Ascending aorta (tissue), 2 donors: Measurements from ENCODE around the gene ULK3. TPM values are rescaled to one million over a fixed set of nuclear protein-coding genes. Genes with fewer than 3 reads are reported as not detected.

ENCODE experiments used
- DNase-seq, 2 donors: peaks; one replicate each; pipeline ENCODE4 v3.0.0-alpha.2; 2019; ENCODE audit warnings: low spot score in 2 of 2
- H3K27ac ChIP-seq, 2 donors: fragments of 200-600 bp; sonication (generic); one replicate each; pipeline ENCODE4 v1.5.1; 2016 to 2017; ENCODE audit warnings: mild to moderate bottlenecking in 1 of 2
- H3K27me3 ChIP-seq: fragments of 200-600 bp; sonication (generic); one replicate; pipeline ENCODE4 v1.5.1; 2017
- H3K36me3 ChIP-seq, 2 donors: fragments of 200-600 bp; sonication (generic); one replicate each; pipeline ENCODE4 v1.5.1; 2016
- H3K4me1 ChIP-seq, 2 donors: fragments of 200-600 bp; sonication (generic); one replicate each; pipeline ENCODE4 v1.5.1; 2016 to 2017; ENCODE audit warnings: mild to moderate bottlenecking in 1 of 2
- H3K4me3 ChIP-seq, 2 donors: fragments of 200-600 bp; sonication (generic); one replicate each; pipeline ENCODE4 v1.5.1; 2016 to 2017; ENCODE audit warnings: mild to moderate bottlenecking in 1 of 2
- H3K9me3 ChIP-seq, 2 donors: fragments of 200-600 bp; sonication (generic); one replicate each; pipeline ENCODE4 v1.5.1; 2016
- intact Hi-C: fragments of 100-400 bp; cut with DNase I; formaldehyde crosslinking; loops from one replicate; pipeline ENCODE4 v1.15.1; 2023
- total RNA-seq: library from RNA; depleted of rRNA; stranded (reverse); fragments of >200 nt; gene quantifications from one replicate; pipeline ENCODE4 v1.1.0, GENCODE V29; 2016
- TF ChIP-seq, protein P1 (sequence below), 3 experiments: fragments of 200-600 bp in 2 of 3; fragments of 450-650 bp in 1 of 3; sonication (generic) in 2 of 3; IDR thresholded peaks; one replicate each; pipeline ENCODE4 v1.5.1; 2016 to 2019; ENCODE audit warnings: antibody characterized with exemption in 3 of 3, mild to moderate bottlenecking in 1 of 3, moderate library complexity in 1 of 3

Gene ULK3
- total RNA-seq, 1 donor from 2014 or later = 54.0 TPM

DNA sequence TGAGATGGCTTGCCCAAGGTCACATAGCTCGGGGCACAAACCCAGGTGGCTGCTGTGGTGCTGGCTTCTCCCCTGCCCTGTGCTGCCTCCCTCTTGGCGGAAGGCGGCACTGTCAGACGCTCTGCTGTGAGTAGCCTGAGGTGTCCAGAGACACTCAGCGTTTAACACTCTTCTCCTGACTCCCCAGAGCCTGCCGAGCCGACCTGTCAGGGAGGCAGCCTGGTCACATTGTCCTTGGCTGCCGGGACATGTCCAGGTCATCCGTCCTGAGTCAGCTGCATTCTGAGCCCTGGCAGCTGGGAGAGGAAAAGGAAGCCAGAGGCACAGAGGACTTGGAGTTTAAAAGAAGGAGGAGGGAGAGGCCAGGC, 25.6 kb downstream of the ULK3 start:
- no peaks in the 10 kb centered on the region for H3K9me3 ChIP-seq
- no peak overlapping the region for H3K4me3 ChIP-seq
- no peak for DNase-seq
- H3K27ac ChIP-seq = no peak overlapping the region
- H3K4me1 ChIP-seq = no peaks in the 10 kb centered on the region
- TF ChIP-seq, protein P1, sequence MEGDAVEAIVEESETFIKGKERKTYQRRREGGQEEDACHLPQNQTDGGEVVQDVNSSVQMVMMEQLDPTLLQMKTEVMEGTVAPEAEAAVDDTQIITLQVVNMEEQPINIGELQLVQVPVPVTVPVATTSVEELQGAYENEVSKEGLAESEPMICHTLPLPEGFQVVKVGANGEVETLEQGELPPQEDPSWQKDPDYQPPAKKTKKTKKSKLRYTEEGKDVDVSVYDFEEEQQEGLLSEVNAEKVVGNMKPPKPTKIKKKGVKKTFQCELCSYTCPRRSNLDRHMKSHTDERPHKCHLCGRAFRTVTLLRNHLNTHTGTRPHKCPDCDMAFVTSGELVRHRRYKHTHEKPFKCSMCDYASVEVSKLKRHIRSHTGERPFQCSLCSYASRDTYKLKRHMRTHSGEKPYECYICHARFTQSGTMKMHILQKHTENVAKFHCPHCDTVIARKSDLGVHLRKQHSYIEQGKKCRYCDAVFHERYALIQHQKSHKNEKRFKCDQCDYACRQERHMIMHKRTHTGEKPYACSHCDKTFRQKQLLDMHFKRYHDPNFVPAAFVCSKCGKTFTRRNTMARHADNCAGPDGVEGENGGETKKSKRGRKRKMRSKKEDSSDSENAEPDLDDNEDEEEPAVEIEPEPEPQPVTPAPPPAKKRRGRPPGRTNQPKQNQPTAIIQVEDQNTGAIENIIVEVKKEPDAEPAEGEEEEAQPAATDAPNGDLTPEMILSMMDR (IDR thresholded peaks at IDR 0.05) = no peak
- H3K27me3 ChIP-seq = no peaks in the 10 kb centered on the region
- intact Hi-C loops = no loop called here
- H3K36me3 ChIP-seq = no peaks in the 10 kb centered on the region

DNA sequence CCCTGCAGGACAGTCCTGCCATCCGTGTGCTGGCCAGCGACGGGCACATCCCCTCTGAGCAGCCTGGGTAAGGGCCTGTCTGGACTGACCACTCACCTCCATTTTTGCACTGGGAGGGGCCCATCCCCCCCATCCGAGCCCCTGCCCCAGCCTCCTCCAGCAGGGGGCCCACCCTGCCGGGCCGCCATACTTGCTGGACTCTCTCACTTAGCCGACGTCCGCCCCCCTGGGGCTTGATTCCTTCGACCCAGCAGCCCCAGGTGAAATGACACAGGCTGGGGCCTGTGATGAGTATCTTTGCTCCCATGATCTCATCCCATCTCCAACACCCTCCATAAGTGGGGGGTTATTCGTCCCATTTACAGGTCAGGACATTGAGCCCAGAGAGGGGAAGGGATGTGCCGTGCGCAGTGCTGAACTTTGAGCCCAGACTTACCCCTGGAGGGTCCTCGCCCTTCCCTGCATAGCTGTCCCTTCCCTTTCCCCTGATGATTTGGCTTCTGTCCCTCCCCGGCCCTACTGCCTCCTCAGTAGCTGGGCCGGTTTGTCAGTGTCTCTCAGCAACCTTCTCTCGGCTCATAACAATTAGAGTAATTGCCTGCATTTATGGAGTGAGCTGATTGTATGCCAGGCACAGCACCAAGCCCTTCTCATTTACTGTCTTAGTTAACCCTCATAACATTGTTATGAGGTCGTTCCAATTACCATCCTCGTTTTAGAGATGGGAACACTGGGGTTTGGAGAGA, 26.2 kb downstream of the ULK3 start:
- no peak for DNase-seq
- intact Hi-C loops = no loop called here
- no peaks in the 10 kb centered on the region for H3K9me3 ChIP-seq
- H3K27ac ChIP-seq = no peak overlapping the region
- no peaks in the 10 kb centered on the region for H3K4me1 ChIP-seq
- no peaks in the 10 kb centered on the region for H3K36me3 ChIP-seq
- no peak overlapping the region for H3K4me3 ChIP-seq
- TF ChIP-seq, protein P1 (IDR thresholded peaks at IDR 0.05) = no peak
- H3K27me3 ChIP-seq = no peaks in the 10 kb centered on the region

DNA sequence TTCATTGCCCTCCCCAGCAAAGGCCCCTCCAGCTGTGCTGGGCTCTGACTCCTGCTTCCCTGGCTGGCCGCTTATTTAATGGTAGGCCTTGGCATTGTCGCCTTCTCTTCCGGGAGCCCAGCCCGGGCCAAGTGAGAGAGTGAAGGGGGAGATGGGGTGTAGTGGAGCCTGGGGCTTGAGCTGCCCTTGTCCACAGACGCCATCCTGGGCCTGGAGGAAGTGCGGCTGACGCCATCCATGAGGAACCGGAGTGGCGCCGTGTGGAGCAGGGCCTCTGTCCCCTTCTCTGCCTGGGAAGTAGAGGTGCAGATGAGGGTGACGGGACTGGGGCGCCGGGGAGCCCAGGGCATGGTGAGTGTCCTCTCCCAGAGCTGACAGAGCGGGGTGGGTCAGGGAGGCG, 27.0 kb downstream of the ULK3 start:
- Histone ChIP-seq H3K4me3 (no peak overlapping the region), H3K4me1 (no peaks in the 10 kb centered on the region), H3K27me3 (no peaks in the 10 kb centered on the region), H3K9me3 (no peaks in the 10 kb centered on the region), H3K36me3 (no peaks in the 10 kb centered on the region), H3K27ac (no peak overlapping the region)
- intact Hi-C loops = no loop called here
- TF ChIP-seq, protein P1 (IDR thresholded peaks at IDR 0.05) = no peak
- DNase-seq = no peak

DNA sequence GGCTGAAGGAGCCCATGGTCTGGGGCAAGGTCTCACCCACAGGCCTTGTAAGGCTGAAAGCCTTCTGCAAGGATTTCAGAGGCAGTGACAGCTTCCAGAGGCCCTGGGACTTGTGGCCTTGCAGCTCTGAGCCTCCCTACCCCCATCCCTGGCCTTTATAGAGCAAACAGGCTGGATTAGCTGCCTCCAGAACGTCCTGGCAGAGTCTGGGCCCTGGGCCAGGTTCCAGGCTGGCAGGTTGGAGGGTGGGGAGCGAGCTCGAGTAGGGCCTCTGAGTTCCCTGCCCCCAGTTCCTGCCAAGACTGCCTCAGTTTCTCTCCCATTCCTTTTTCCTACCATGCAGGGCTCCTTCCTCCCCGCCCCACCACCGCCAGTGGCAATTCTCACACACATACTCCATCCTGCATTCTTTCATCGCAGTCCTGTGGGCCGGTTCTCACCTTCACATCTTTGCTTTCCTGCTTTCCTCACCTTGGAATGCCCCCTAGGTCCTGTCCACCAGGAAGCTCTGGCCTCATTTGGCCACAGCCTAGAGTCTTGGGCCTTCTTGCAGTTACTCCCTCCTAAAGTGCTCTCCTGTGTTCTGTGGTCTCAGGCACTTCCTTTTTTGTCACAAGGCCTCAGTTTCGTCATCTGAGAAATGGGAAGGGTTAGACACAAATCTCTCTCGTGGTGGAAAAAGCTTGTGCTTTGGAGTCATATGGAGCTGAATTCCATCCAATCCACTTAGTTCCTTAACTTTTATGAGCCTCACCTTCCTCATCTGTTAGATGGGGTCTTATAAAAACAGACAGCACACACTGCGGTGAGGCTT, 27.6 kb downstream of the ULK3 start:
- H3K36me3 ChIP-seq = no peaks in the 10 kb centered on the region
- intact Hi-C loops = no loop called here
- DNase-seq = no peak
- no peak overlapping the region for H3K4me3 ChIP-seq
- H3K27ac ChIP-seq = no peak overlapping the region
- no peaks in the 10 kb centered on the region for H3K4me1 ChIP-seq
- H3K27me3 ChIP-seq = no peaks in the 10 kb centered on the region
- H3K9me3 ChIP-seq = no peaks in the 10 kb centered on the region
- TF ChIP-seq, protein P1 (IDR thresholded peaks at IDR 0.05) = no peak

DNA sequence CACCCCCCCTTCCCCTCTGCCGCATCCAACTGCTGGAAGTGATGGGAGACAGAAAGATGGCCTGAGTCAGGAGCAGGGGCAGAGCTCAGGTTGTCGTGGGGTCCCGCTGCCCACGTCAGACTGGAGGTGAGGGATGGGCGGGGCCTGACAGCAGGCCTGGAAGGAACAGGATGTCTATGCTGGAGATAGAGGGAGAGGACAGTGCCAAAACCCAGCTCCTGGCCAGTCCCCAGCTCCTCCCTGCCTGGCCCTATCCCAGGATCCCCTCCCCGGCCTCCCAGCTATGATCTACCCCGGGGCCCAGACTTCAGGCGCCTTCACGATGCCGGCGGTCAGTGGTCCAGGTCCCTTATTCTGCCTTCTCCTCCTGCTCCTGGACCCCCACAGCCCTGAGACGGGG, 30.4 kb downstream of the ULK3 start, which contains the start of gene LMAN1L:
TSS of gene LMAN1L (plus strand) at position 303 of the 400 bp plus-strand sequence. CDS start at position 323, 20 bp downstream.
- intact Hi-C loops = no loop called here
- Histone ChIP-seq H3K36me3 (no peaks in the 10 kb centered on the region), H3K27me3 (no peaks in the 10 kb centered on the region), H3K27ac (no peak within 1 kb of the TSS), H3K4me1 (no peaks in the 10 kb centered on the region), H3K9me3 (no peaks in the 10 kb centered on the region), H3K4me3 (no peak within 1 kb of the TSS)
- DNase-seq = no peak
- TF ChIP-seq, protein P1 (IDR thresholded peaks at IDR 0.05) = no peak
